Nephron (organoid): ENCODE results near the gene PLIN3.
"Not testable (repeated sequence)": the region's sequence is repeated elsewhere in the genome, so short reads cannot be mapped to it uniquely, and the experiment has no call there.

Experiments used
- H3K27ac Mint-ChIP-seq, 3 experiments: 2 replicates each; pipeline ENCODE4 v1.8.0; 2020; ENCODE audit warnings: mixed read lengths in 3 of 3, mild to moderate bottlenecking in 2 of 3, moderate library complexity in 1 of 3
- H3K27me3 Mint-ChIP-seq: 2 replicates; pipeline ENCODE4 v1.8.0; 2021; ENCODE audit warnings: low read depth, mild to moderate bottlenecking, moderate library complexity, mixed read lengths
- H3K36me3 Mint-ChIP-seq: 2 replicates; pipeline ENCODE4 v1.8.0; 2020; ENCODE audit warnings: low read depth, mixed read lengths
- H3K4me1 Mint-ChIP-seq: 2 replicates; pipeline ENCODE4 v1.8.0; 2020; ENCODE audit warnings: mixed read lengths
- H3K4me3 Mint-ChIP-seq, 3 experiments: 2 replicates each; pipeline ENCODE4 v1.8.0; 2020; ENCODE audit warnings: mild to moderate bottlenecking in 3 of 3, mixed read lengths in 3 of 3, moderate library complexity in 2 of 3
- H3K9me3 Mint-ChIP-seq: 2 replicates; pipeline ENCODE4 v1.8.0; 2020; ENCODE audit warnings: mixed read lengths
- CTCF ChIP-seq, 3 experiments: fragments of 200-600 bp; sonication (generic); IDR thresholded peaks; one replicate each; pipeline ENCODE4 v1.5.0; 2021; ENCODE audit warnings: antibody characterized with exemption in 3 of 3; ENCODE audit not compliant: unreplicated experiment in 3 of 3

PLIN3 gene

GRCh38 chr19:4843647-4843965 is 23.9 kb downstream of the PLIN3 start:
- Mint-ChIP-seq H3K27ac (no peak overlapping the region), H3K36me3 (peaks cover 69% of the 10 kb centered on the region), H3K4me3 (no peak overlapping the region), H3K9me3 (no peaks in the 10 kb centered on the region), H3K4me1 (no peaks in the 10 kb centered on the region), H3K27me3 (no peaks in the 10 kb centered on the region)
- TF ChIP-seq CTCF (IDR thresholded peaks at IDR 0.05; ENCODE audit: unreplicated experiment in 3 of 3), result no peak

- Mint-ChIP-seq H3K27me3 (no peaks in the 10 kb centered on the region), H3K9me3 (no peaks in the 10 kb centered on the region), H3K4me3 (no peak overlapping the region), H3K27ac (no peak overlapping the region), H3K4me1 (no peaks in the 10 kb centered on the region), H3K36me3 (peaks cover 57% of the 10 kb centered on the region)
- TF ChIP-seq CTCF (IDR thresholded peaks at IDR 0.05; ENCODE audit: unreplicated experiment in 3 of 3), result no peak
Observed at GRCh38 chr19:4839192-4839591, 28.3 kb downstream of the PLIN3 start.

- Mint-ChIP-seq H3K9me3 (no peaks in the 10 kb centered on the region), H3K36me3 (peaks cover 12% of the 10 kb centered on the region), H3K27me3 (peaks cover 7% of the 10 kb centered on the region), H3K4me3 (peak overlapping the region; percentile 68 to 79 (median 78)), H3K27ac (peak overlapping the region in 2 of 3 experiments; percentile 17 to 31), H3K4me1 (peaks cover 10% of the 10 kb centered on the region)
- no peak for TF ChIP-seq CTCF (IDR thresholded peaks at IDR 0.05; ENCODE audit: unreplicated experiment in 3 of 3)
Observed at GRCh38 chr19:4832776-4833175, 34.7 kb downstream of the PLIN3 start.

- Mint-ChIP-seq H3K4me1 (peaks cover 10% of the 10 kb centered on the region), H3K4me3 (peak overlapping the region; percentile 74 to 86 (median 82))
- not testable (repeated sequence) for H3K9me3 Mint-ChIP-seq, H3K36me3 Mint-ChIP-seq, H3K27ac Mint-ChIP-seq, H3K27me3 Mint-ChIP-seq
Observed at GRCh38 chr19:4831979-4832340, 35.5 kb downstream of the PLIN3 start.

- no peak for TF ChIP-seq CTCF (IDR thresholded peaks at IDR 0.05; ENCODE audit: unreplicated experiment in 3 of 3)
- Mint-ChIP-seq H3K27ac (peak within 1 kb of the TSS; percentile 8 to 71 (median 62)), H3K27me3 (peaks cover 7% of the 10 kb centered on the region), H3K4me3 (peak within 1 kb of the TSS; percentile 86 to 89 (median 86)), H3K9me3 (no peaks in the 10 kb centered on the region), H3K36me3 (peaks cover 1% of the 10 kb centered on the region), H3K4me1 (peaks cover 10% of the 10 kb centered on the region)
Observed at GRCh38 chr19:4831304-4831978, 36.0 kb downstream of the PLIN3 start, which contains the start of gene TICAM1. TSS of gene TICAM1 (minus strand) at chr19:4831712. CDS start at chr19:4818377, 13,335 bp downstream.

- H3K4me1 Mint-ChIP-seq, result peaks cover 10% of the 10 kb centered on the region
- peaks cover 7% of the 10 kb centered on the region for H3K27me3 Mint-ChIP-seq
- no peak for TF ChIP-seq CTCF (IDR thresholded peaks at IDR 0.05; ENCODE audit: unreplicated experiment in 3 of 3)
- no peaks in the 10 kb centered on the region for H3K9me3 Mint-ChIP-seq
- H3K36me3 Mint-ChIP-seq, result no peaks in the 10 kb centered on the region
- H3K27ac Mint-ChIP-seq, result peak overlapping the region; percentile 8 to 71 (median 62)
- peak overlapping the region; percentile 82 to 89 (median 86) for H3K4me3 Mint-ChIP-seq
Observed at GRCh38 chr19:4830768-4831265, 36.6 kb downstream of the PLIN3 start.
